Daoy (cell line): ENCODE measurements around the gene TEAD1. TPM values are rescaled to one million over a fixed set of nuclear protein-coding genes. Genes with fewer than 3 reads are reported as not detected.

Experiments used
- DNase-seq: peaks from one replicate; pipeline ENCODE4 v3.0.0-alpha.2; 2015; ENCODE audit warnings: low read depth
- total RNA-seq: library from RNA; depleted of rRNA; stranded (reverse); fragments of >200 nt; shearing (Covaris generic); gene quantifications from 2 replicates; pipeline ENCODE4 v1.2.3, GENCODE V29; 2014

Gene TEAD1
- total RNA-seq, 1 experiment from 2014 or later: 55.4 TPM

DNA sequence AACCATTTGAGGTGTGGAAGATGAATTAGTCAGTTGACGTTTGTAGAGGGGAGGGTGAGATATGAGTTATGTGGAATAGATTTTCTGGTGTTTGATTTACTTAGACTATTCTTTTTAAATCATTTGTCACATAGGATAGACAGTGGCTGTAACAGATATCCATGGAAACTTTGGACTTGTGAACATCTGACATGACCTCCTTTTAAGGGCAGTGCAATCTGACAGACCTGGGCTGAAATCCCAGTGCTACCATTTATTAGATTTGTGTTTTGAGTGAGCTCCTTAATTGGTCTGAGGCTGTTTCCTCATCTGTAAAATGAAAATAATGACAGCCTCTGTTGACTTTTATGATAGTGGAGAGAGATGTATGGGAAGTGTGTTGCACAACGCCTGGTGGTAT, 159.9 kb downstream of the TEAD1 start:
- DNase-seq: no peak

DNA sequence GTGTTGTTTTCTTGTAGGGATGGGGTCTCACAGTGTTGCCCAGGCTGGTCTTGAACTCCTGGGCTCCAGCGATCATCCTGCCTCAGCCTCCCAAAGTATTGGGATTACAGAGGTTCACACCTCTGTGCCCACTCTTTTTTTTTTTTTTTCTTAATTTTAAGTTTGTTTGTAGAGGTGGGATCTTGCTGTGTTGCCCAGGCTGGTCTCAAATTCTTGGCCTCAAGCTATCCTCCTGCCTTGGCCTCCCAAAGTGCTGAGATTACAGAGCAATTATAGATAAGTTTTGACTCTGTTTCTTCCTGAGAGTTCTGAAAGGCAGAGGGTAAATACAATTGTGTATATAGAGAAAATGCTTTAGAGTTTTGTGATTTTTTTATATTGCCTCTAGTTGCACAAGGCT, 160.4 kb downstream of the TEAD1 start:
- no peak for DNase-seq

DNA sequence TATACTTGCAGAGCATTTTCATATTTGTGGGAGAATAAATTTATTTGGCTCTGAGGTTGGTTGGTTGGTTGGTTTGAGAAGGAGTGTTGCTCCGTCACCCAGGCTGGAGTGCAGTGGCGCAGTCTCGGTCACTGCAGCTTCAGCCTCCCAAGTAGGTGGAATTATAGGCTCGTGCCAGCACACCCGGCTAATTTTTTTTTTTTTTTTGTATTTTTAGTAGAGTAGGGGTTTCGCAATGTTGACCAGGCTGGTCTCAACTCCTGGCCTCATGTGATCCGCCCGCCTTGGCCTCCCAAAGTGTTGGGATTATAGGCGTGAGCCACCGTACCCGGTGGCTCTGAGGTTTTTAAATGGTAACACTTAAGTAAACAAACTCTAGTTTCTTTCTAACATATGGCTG, 161.1 kb downstream of the TEAD1 start:
- DNase-seq: no peak

DNA sequence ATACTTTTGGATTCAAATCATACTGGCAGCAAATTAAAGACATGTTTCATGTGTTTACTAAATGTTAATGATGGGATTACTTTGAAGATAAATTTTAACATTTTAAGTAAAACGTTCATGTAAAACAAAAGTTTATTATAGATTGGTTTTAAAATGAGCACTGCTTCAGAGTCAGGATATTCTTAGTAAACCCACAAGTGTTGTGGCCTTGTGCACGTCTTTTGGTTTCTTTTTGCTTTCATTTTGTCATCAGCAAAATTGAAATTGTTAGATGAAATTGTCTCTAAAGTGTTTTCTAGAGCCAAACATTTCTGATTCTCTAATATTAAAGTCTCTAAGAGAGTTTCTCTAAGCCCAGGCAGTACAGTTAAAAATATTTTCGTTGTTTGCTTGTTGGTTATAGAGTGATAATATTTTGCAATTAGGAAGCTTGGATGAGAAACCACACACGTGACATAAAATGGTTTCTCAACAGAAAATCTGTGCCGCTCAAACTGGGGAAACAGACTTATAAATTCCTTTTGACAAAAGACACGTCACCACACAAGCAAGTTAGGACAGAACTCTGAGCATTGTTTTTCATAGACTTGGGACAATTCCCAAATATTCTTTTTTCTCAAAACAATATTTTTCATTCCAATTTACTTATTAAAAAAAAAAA, 164.4 kb downstream of the TEAD1 start:
- DNase-seq: no peak

DNA sequence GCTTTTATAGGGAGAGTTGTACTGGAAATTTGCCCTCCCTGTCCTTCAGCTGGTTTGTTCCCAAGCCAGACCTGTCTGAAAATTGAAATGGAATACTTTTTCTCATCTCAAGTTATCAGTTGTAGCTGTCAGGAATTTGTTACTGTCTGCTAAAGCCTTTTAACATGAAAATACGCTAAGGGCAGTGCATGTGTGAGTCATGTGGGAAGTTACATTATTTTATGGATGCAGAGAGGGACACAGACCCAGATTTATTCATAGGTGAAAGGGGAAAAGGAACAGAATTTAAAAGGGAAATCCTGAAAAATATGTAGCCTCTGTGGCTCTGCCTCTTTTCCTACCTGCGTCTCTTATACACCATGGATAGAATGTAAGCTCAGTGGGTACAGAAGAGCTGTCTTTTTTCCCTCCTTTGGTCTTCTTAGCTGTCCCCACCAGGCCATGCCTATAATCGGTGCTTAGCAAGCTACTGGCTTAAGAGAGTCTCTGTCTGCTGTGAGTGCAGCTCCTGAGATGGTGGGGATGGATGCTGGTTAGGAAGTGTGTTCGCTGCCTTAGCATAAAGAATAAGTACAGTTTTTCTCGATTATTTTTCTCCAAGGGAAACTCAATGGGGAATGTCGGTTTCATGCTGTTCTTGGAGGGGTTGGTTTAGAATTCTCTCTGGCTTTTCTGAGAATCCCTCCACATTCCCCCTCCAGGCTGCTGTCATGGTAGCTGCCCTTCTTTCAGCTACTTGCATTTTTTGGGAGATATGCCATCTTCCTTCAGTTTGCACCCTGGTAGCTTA, 166.8 kb downstream of the TEAD1 start:
- DNase-seq: peak; percentile 20

DNA sequence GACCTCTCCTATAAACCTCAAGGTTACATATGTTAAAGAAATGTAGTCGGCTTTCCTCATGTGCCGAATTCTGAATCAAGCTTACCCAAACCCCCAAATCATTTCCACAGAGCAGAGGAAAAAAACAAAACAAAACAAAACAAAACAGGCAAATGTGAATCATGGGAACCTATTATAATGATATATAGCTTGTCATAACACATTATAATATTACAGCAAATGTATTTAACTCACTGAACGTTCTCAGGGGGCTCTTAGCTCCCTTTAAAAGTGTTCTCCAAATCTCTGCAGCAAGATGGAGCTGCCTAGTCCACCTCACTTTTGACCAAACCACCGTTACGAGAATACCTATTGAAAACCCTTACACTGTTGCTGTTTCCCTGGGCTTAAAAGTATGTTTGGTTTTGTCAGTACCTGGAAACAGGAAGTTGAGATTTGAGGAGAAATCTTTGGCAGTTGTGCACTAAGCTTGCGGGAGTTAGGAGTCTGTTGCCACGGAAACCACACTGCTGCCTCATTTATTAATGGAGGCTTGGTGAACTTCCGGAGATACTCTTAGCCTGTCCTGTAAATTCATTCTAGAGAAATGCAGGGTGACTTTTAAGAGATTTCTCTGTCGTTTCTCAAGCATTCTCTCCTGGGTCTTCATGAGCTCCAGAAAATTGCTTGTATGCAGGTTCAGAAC, 167.9 kb downstream of the TEAD1 start:
- peak; percentile 68 for DNase-seq

DNA sequence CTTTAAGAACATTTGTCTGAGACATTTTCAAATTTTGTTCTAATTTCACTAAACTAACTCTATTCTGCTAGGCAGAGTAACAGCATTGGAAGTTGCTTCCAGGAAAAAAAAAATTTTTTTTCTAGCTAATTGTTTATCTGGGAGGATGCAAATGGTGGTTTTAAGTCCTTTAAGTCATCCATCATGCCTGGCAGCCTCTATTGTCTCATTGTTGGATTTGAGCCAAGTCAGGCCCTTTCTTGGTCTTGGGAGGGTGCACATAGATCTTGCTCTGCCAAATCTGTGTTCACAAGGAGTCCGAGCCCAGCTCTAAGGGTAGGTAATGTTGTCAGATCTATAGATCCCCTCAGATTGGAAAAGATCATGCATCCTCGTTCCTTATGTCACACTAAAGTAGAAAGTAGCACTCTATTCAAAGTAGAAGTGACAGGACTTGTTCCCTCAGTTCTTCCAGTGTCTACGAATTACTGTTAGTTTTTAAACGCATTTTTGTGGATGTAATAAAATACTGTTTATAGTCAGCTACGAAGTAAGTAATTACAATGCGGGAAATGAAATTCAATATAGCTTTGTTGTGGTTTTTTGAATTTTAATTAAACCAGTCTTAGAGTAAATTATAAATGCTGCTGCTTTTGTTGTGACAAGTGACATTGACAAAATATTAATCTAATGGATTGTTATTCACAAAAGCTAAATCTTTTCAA, 168.9 kb downstream of the TEAD1 start:
- peak; percentile 85 for DNase-seq

DNA sequence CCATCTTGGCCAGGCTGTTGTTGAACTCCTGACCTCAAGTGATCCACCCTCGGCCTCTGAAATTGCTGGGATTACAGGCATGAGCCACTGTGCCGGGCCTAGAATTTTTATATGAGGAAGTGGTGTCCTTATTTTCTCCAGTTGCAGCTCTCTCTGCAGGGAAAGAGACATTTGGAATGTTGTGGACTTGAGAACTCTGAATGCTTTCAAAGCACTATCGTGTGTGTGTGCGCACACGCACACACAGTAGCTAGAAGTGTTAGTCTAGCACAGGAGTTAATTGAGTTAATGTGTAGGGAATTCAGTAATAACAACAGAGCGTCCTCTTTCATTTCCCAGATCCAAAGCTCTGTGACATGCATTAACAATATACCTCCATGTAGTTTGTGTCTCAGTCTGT, 170.9 kb downstream of the TEAD1 start:
- no peak for DNase-seq

DNA sequence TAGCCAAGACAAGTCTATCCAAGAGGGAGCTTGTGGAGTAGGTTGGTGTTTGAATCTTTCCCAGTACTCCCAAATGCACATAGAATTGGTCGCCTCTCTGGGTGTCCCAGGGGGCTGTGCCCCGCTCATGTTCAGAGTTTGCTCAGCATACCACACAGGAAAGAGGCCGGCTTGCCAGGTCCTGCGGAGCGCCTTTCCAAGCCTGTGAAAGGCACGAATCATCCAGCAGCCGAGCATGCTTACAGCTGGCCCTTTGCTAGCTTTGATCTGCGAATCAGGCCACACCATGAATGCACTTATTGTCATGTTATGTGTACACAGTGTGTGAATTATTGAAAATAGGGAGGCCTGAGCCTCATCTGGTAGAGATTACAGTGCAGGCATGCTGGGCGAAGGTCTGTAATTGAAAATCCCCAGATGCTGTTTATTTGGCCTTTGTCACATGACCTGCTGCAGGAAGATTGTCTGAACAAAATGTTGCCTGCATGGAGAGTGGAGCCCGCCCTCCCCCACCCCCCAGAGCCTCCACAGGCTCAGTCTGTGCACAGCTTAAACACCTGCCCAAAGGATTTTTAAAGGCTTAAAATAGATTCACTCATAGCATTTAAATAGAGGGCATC, 171.6 kb downstream of the TEAD1 start:
- peak; percentile 17 for DNase-seq

DNA sequence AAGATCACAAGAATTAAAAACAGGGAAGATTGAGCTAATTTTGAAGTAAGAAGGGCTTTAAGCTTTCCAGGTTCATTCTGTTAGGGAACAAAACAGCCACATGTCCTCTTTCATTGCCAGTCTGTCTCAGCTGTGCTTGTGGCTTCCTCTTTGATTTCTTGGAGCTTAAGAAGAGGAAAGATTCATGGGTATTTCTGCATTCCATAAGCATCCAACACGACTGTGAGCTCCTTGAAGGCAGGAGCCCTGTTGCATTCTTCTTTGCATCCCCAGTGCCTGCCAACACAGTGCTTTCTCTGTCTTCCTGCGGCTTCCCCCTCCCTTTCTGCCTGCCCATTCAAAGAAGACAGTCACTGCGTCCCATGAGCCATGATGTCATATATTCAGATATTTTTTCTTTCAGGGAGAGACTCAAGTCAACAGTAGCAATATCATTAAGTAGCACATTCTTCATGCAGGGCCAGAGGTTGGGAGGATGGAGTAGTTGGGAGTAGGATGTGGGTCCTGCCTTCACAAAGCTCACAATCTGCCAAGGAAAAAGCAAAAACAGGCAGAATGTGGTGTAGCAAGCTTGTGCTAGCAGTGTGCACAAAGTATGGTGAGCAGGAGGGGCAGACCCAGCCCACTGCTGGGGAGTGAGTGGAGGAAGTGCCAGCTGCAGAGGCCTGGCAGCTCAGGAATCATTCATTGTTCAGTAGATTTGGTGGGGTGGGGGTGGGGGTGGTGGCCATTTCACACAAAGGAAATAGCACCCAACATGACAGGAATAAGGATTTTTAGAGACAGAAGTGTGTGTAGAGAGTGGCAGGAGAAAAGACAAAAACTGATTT, 172.8 kb downstream of the TEAD1 start:
- DNase-seq: no peak

DNA sequence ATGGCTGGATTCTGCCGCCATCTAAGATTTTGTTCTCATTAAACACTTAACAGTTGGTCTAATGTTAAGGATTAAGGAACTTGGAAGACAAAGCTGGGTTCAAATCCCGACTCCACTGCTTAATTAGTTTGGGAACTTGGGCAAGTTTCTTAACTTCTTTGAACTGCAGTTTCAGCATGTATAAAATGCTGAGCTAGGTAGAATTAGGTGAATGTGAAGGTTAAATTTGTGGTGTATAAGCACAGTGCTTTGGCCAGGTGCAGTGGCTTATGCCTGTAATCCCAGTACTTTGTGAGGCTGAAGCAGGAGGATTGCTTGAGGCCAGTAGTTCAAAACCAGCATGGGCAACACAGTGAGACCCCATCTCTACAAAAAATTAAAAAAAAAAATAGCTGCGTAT, 174.2 kb downstream of the TEAD1 start:
- no peak for DNase-seq

DNA sequence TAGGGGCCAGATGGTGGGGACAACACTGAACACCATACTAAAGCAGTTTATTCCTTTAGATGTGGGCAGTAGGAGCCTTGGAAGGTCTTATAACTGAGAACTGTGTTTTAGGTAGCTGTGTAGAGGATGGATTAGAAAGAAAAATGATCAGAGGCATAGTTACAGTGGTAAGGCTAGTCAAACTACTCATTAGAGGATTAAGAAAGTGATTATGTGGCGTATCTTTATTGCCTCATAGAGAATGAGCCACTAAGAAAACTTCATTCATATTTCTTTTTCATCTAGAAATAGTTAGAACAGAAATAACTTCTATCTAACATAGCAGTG, 179.1 kb downstream of the TEAD1 start:
- DNase-seq: no peak

DNA sequence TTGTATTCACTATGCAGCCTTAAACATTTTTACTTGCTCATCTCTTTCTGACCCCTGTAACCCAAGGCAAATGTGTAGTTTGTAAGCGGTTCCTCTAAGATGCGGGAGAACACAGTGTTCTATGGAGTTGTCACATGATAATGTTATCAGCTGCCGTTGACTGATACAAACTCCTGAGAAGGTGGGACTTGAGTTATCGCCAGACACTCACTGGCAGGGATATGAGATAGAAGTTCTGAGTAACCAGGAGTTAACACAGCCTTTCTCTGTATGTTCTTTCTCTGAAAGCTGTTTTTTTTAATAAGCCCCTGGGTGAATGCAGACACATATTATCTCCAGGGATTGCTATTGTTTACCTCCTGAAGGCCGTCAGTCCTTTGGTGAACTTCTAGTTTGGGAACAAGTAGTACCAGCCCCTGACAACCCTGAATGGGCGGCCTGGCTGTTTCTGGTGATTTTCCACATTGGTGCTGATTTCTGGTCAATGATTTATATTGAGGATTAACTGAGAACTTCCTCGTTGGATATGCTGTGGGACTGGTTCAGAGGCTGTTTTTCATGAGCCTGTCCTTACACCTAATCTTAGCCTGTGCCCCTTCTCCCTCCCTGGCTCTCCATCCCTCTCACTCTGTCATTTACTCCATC, 179.6 kb downstream of the TEAD1 start:
- no peak for DNase-seq

DNA sequence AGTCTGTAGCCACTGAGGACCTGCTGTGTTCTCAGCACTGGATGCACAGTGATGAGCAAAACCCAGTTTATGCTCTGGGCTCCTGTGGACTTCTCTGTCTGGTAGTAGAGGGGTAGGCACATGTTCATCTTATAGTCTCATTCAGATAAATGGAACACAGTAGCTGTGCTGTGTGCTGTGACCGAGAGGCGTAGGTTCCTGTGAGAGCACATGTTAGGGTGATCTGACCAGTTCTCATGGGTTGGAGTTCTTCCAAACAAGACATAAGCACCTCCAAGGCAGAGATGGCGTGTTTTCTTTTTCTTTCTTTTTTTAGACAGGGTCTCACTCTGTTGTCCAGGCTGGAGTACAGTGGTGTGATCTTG, 180.1 kb downstream of the TEAD1 start:
- DNase-seq: no peak

DNA sequence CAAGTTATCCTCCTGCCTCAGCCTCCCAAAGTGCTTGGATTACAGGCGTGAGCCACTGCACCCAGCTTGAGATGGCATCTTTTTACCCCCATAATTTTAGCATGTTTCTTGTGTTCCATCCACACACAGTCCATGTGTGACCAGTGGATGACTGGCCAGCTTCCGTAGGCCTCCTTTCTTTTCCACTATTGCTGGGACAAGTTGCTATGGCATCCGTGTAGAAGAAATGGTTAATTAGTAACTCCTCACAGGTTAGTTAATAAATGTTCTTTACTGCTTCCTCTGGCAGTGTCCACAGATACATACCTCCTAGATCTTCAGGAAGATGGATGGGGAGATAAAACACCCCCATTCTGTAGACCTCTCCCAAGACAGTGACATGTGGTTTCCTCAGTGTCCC, 180.6 kb downstream of the TEAD1 start:
- DNase-seq: no peak

DNA sequence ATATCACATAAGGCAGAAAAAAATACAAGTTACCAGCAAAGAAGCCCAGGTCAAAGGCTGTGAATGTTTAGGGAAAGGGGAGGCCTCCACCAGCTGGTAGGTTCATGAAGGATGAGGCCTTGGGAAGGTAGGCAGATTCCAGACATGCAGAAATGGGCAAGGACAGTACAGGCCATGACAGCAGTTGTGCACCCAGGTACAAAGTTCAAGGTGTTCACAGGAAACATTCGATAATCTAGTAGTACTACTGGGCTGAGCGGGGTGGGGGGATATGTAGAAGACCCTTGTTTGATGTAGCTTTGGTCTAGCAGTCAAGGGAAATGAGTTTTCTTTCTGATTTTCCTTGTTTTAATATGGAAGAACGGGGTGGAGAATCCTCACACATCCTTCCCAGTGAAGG, 182.1 kb downstream of the TEAD1 start:
- no peak for DNase-seq

DNA sequence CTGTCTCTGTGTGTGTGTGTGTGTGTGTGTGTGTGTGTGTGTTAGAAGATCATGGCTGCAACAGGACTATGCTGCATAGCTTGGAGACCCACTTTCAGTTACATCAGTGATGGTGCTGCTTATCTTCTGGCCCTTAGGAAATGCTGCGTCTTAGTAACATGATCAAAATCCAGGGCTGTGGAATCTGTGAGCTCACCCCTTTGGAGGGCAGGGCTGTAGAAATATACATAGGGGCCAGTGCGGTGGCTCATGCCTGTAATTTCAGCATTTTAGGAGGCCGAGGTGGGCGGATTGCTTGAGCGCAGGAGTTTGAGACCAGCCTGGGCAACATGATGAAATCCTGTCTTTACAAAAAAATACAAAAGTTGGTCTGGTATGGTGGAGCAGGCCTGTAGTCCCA, 183.4 kb downstream of the TEAD1 start:
- no peak for DNase-seq

DNA sequence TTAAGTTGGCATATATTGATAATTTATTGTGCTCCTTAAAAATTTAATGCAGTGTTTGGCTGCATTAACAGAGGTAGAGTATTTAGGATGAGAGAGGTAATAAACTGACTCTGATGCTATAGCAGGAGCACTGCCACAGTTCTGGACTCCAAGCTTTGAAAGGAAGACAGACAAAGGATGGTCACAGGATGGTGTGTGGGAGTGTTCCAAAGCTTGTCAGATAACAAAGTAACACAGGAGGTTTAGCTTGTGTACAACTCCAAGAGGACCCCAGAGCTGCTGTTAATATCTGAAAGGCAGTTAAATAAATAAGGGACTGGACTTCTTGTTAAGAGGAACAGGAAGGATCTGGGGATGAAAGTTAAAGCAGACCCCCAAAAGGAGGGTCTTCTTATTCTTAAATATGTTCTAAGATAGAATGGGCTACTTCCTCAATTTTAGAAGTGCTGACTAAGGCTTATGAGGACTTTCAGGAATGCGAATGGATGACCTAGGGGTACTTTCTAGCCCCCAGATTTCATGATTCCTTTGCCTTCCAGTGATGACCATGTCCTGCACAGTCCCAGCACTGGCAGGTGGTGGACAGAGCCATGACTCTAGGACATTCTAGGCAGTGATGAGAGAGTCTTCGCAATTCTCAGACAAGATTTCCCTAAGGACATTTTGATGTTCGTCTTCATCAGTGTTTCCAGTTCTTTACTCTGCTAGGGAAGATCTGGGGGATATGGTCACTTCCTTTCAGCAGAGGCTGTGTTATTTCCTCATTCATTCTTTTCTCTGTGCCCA, 185.8 kb downstream of the TEAD1 start:
- DNase-seq: no peak

DNA sequence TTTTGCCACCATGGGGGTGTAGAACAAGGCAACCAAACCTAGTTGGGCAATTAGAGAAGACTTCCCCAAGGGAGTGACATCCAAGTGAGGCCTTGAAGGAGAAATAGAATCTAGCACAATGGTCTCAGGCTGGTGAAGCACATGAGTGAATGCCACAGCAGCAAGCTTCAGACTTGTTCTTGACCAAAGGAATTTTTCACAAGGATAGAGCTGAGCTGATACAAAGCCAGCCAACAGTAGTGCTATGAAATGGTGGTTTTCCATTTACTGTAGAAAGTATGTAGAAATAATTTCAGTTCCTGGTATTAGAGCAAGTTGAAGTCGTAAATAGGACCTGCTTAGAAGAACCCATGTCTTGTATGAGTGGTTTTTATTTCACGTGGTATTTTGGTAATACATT, 186.6 kb downstream of the TEAD1 start:
- no peak for DNase-seq
